GM12878 (cell line): ENCODE measurements around the gene MTFP1.

Experiments used
- BCL3 ChIP-seq: IDR thresholded peaks from 2 replicates; pipeline ENCODE4 v1.6.1; 2011; ENCODE audit warnings: borderline replicate concordance, low read depth, mild to moderate bottlenecking, moderate library complexity, low read length; ENCODE audit not compliant: insufficient read depth, poor library complexity, severe bottlenecking
- CTCF ChIP-seq, 3 experiments: IDR thresholded peaks in 2 of 3; conservative IDR thresholded peaks in 1 of 3; 2 replicates each; pipeline ENCODE4 v1.5.1; 2011; ENCODE audit warnings: low read depth in 3 of 3, low read length in 3 of 3, mild to moderate bottlenecking in 3 of 3, control low read depth in 2 of 3, moderate library complexity in 2 of 3, inconsistent platforms in 1 of 3, mixed read lengths in 1 of 3; ENCODE audit not compliant: control insufficient read depth in 2 of 3, insufficient read depth in 1 of 3; ENCODE audit errors: extremely low read depth in 1 of 3
- POLR2A ChIP-seq: IDR thresholded peaks from 2 replicates; pipeline ENCODE4 v1.6.1; 2011; ENCODE audit warnings: low read depth, mild to moderate bottlenecking, low read length
- REST ChIP-seq: IDR thresholded peaks from 2 replicates; pipeline ENCODE4 v1.6.1; 2012; ENCODE audit warnings: mild to moderate bottlenecking, low read depth, low read length
- SIN3A ChIP-seq: IDR thresholded peaks from 2 replicates; pipeline ENCODE4 v1.6.1; 2012; ENCODE audit warnings: low read depth, low read length, improper control_type of control experiment
- SIX5 ChIP-seq: IDR thresholded peaks from 2 replicates; pipeline ENCODE4 v1.6.1; 2011; ENCODE audit warnings: mild to moderate bottlenecking, low read depth, low read length, moderate library complexity; ENCODE audit not compliant: severe bottlenecking
- SP1 ChIP-seq: IDR thresholded peaks from one replicate; pipeline ENCODE4 v1.6.1; 2011; ENCODE audit warnings: low read depth, low read length
- YY1 ChIP-seq: IDR thresholded peaks from 2 replicates; pipeline ENCODE4 v1.6.1; 2011; ENCODE audit warnings: low read depth, mild to moderate bottlenecking, low read length
- ZBTB11 ChIP-seq: fragments of 450-650 bp; formaldehyde crosslinking; IDR thresholded peaks from 2 replicates; pipeline ENCODE4 v1.5.0; 2022; ENCODE audit warnings: mild to moderate bottlenecking, missing genetic modification characterization
- ZBTB33 ChIP-seq: fragments of 450-650 bp; IDR thresholded peaks from 2 replicates; pipeline ENCODE4 v1.6.1; 2017; ENCODE audit warnings: mild to moderate bottlenecking

GRCh38 chr22:30413745-30414524 is 11.6 kb upstream of the MTFP1 start:
- TF ChIP-seq POLR2A (no peak), BCL3 (no peak), CTCF (IDR thresholded peaks at IDR 0.05 in 2 of 3, conservative IDR thresholded peaks at IDR 0.05 in 1 of 3; ENCODE audit: control insufficient read depth in 2 of 3, extremely low read depth in 1 of 3, insufficient read depth in 1 of 3, low read depth in 3 of 3, low read length in 3 of 3) (no peak), SP1 (no peak), SIN3A (no peak), YY1 (no peak), SIX5 (no peak), ZBTB11 (CRISPR knock-in tag) (no peak), REST (no peak), ZBTB33 (no peak)
